Endothelial cell of hepatic sinusoid (primary cell): ENCODE measurements around the gene SOCS1.

Experiments used
- in situ Hi-C: cut with HindIII; loops from 2 replicates; pipeline ENCODE4 v1.10.0; 2017; ENCODE audit warnings: low sequenced_read_pairs

SOCS1 gene

DNA sequence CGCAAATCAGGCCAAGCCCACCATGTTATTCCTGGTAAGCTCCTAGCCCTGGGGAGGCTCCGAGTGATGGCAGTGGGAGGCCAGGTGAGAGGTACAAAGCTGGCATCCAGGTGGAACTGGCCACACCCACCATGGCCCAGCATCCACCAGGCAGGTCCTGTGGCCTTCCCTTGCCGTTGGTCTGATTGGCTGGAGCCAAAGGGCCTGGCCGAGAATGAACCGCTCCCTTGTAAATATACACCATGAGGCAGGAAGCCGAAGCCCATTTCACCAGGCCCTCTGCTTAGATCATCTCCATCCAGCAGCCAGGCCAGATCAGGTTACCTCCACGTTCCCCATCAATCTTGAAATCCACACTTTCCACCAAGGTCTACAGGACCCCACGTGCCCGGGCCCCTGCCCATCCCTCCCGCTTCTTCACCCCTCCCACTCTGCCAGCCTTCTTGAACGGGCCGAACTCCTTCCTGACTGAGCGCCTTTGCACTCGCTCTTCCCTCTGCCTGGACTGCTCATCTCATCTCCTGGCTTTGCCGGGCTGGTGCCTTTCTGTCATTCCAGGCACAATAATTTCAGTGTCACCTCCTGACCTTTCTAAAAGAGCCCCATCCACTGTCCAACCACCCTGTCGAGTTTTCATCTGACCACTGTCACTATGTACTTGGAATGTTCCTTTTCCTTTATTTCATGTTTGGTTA lies 5.8 kb downstream of the SOCS1 start:
- in situ Hi-C loops: loop anchor here (25.0 kb wide), 1 partner anchor 288 kb away; no protein-coding TSS in a partner anchor

DNA sequence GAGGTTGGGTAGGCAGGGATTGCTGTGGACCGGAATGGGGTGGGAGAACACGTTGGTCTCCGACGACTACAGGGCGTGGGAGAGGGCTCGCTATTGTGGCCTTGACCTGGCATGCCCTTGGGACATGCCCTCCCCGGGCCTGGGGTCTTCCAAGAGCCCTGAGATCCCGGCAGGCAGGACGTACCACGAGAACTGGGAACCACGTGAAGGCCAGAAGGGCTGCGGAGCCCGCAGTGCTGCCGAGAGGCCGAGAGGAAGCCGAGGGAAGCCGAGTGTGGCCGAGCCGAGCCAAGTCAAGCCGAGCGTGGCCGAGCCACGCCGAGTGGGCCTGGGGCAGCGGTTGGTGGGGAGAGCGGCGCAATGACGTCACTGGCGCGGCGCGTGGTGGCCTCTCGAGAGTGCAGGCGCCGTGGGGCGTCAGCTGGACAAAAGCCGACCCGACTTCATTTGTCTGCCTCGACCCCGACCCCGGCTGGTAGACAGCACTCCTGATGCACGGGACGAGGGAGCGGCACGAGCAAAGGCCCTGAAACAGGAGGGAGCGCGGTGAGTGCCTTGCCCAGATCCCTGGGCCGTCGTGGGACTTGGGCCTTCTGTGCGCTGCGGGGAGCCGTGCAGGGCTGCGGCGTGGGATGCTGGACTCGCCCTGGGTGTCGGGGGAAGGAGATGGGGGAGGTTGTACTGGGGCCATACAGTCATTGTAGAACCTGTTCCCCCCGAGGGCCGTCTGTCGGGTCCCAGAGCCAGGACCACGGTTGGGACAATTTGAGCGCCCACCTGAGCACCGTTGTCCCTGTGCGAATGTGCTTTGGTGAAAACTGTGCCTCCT lies 6.6 kb downstream of the SOCS1 start:
- in situ Hi-C loops: loop anchor here (25.0 kb wide), 1 partner anchor 287 kb away; no protein-coding TSS in a partner anchor

DNA sequence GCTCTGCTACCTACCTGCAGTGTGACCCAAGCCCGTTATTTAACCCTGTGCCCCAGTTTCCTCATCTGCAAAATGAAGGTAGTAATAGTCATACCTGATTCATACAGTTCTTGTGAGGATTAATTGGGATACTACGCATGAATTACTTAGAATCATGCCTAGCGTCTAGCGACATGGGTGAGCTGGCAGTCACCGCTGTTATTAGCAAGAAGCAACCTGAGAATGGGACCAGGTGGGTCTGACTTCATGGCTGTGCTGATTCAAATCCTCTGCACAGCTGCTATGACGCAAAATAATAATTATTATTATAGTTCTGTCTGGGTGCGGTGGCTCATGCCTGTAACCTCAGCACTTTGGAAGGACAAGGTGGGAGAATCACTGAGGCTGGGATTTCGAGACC lies 7.9 kb downstream of the SOCS1 start:
- in situ Hi-C loops: no loop called here

DNA sequence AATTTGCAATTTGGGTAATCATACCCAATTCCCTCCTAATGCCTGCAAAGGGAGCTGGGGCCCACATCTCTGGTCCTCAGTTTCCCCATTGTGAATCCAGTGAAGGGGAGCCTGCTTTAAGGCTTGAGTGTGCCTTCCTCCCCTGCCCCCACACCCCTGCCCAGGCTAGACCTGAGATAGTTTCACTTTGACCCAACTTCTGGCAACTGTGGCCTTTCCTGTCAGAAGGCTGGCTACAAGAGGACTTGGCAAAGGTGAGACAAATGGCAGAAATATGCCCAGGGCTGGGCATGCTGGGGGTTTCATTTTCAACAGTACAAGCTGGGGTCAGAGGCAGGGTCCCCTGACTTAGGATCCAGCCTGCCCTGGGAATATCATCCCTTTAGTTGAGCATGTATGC lies 10.0 kb downstream of the SOCS1 start:
- in situ Hi-C loops: no loop called here

DNA sequence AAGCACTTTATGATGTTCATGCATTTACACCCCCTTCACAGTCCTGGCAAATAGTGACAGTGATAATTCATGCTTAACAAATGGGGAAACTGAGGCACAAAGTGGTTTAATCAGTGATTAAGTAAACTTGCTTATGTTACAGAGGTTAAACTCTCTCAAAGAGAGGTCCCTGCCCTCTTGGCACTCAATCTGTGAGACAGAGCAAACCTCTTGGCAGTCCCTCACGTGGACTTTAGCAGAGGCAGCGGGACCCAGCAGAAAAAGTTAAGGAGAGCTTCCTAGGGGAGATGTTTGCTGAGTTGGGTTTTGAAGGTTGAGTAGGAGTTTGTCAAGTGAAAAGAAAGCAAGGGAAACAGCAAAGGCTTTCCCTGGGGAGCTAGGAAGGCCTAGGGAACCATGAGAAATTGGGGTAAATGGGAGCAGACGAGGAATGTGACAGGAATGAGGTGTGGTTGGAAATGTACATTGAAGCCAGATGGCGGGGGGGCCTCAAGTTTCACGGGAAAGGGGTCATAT lies 10.7 kb downstream of the SOCS1 start:
- in situ Hi-C loops: no loop called here

DNA sequence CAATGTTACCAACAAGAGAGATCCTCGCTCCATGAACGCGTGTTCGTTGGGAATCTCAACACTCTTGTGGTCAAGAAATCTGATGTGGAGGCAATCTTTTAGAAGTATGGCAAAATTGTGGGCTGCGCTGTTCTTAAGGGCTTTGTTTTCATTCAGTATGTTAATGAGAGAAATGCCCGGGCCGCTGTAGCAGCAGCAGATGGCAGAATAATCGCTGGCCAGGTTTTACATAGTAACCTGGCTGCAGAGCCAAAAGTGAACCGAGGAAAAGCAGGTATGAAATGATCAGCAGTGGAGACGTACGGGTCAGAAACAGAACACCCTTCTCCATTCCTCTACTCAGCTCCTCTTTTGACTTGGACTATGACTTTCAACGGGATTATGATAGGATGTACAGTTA lies 13.3 kb downstream of the SOCS1 start:
- in situ Hi-C loops: no loop called here

DNA sequence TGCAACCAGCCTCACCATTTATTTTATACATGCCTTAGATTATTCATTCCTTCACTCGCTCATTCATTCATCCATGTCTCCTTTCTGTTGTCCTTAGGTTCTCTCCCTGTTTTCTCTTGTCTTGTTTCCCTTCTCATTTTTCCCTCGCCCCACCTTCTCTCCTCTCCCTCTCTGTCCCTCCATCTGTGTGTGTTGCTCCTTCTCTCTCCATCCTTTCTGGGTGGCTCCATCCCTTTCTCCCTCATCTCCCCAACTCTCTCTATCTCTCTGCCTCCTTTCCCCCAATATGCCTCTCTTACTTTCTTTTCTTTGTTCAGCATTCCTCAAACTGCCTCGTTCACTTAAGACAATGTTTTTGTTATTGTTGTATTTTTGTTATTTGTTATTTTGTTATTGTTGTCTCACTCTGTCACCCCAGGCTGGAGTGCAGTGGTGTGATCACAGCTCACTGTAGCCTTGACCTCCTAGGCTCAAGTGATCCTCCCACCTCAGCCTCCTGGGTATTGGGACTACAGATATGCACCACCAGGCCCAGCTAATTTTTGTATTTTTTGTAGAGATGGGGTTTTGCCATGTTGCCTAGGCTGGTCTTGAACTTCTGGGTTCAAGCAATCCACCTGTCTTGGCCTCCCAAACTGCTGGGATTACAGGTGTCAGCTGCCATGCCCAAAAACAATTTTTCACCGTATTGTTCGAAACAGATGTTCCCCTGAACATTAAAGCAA lies 14.4 kb downstream of the SOCS1 start:
- in situ Hi-C loops: no loop called here

DNA sequence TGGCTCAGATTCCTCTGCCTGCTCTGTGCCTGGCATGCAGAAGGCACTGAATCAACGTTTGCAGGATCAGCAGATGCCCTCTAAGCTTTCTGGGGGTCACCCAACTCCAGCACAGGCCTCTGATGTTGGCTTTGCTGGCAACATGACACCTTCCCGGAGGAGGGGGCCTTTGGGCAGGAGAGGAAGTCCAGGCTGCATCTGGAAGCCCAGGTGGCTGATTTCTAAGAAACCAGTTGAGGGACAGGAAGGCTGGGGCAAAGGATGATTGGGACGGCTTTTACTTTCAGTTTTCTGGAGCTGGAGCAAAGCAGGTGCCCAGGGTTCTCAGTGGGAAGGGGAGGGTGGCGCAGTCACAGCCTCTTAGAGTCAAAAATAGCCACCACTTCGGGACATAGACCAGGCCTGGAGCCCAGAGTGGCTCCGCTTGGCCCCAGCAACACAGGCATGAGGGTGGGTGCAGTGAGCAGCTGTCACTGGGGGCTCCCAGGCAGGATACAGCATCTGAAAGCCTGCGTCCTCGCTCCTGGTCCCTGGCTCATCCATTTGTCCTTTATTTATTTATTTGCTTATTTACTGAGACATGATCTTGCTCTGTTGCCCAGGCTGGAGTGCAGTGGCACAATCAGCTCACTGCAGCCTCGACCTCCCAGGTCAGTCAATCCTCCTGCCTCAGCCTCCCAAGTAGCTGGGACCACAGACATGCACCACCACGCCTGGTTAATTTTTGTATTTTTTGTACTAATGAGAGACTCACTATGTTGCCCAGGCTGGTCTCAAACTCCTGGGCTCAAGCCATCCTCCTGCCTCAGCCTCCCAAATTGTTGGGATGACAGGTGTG lies 15.1 kb downstream of the SOCS1 start:
- in situ Hi-C loops: no loop called here

DNA sequence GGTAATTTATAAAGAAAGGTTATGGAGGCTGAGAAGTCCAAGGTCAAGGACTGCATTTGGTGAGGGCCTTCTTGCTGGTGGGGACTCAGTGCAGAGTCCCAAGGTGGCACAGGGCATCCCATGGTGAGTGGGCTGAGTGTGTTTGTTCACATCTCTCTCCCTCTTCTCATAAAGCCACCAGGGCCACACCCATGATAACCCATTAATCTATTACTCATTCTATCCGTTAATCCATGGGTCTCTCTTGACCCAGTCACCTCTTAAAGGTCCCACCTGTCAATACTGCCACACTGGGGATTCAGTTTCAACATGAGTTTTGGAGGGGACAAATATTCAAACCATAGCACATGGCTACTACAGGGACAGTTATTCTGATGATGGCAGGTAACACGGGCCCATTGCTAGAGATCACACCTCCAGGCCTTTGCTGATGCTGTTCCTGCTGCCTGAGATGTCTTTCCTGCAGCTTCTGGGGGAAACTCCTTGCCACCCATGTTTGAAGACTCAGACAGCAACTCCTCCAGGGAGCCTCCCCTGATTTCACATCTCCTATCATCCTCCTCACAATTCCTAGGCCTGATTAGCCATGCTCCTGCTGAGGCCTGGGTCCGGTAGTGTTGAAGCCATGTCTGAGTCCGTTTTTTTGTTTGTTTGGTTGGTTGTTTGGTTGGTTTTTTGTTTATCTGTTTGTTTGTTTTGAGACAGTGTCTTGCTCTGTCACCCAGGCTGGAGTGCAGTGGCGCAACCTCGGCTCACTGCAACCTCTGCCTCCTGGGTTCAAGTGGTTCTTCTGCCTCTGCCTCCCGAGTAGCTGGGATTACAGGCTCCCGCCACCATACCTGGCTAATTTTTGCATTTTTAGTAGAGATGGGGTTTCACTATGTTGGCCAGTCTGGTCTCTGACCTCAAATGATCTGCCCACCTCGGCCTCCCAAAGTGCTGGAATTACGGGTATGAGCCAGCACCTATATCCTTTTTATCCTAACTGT lies 16.1 kb downstream of the SOCS1 start:
- in situ Hi-C loops: loop anchor here (10.0 kb wide), 1 partner anchor 155 kb away; no protein-coding TSS in a partner anchor

DNA sequence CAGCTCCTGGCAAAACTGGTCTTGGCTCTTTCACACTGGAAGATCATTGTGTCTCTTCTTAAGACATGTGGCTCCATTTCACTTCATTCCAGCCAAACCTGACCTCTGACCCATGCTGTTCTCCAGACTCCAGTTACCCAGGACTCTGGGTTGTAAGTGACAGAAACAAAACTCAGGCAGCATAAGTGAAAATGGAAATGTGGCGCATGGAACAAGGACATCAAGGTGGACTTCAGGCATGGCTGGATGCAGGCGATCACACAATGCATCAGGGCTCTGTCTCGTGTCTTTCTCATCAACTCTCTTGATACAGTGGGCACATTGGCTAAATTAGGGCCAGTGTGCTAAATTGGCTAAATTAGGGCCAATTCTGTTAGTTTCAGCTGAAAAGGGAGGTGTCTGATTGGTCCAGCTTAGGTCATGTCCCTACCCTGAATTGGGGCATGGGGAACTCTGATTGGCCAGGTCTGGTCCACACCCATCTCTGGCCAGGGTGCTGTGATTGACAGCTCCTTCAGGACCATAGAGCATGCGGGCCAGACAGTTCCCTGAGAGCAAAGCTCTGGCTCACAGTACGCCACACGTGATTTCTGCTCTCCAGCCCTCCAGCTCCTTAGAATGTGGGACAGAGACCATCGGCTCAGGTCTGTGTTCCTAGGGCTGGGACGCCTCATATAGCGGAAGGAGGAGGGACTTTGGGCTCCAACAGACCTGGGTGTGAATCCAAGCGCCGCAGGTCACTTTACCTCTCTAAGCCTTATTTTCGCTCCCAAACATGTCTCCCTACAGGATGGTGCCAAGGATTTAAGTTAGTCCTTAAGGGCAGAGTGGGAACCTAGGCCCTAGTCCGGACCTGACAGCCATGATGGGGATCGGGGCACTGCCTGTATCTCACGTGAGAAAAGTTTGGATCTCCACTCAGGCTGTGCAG lies 17.5 kb downstream of the SOCS1 start:
- in situ Hi-C loops: loop anchor here (10.0 kb wide), 1 partner anchor 154 kb away; no protein-coding TSS in a partner anchor

DNA sequence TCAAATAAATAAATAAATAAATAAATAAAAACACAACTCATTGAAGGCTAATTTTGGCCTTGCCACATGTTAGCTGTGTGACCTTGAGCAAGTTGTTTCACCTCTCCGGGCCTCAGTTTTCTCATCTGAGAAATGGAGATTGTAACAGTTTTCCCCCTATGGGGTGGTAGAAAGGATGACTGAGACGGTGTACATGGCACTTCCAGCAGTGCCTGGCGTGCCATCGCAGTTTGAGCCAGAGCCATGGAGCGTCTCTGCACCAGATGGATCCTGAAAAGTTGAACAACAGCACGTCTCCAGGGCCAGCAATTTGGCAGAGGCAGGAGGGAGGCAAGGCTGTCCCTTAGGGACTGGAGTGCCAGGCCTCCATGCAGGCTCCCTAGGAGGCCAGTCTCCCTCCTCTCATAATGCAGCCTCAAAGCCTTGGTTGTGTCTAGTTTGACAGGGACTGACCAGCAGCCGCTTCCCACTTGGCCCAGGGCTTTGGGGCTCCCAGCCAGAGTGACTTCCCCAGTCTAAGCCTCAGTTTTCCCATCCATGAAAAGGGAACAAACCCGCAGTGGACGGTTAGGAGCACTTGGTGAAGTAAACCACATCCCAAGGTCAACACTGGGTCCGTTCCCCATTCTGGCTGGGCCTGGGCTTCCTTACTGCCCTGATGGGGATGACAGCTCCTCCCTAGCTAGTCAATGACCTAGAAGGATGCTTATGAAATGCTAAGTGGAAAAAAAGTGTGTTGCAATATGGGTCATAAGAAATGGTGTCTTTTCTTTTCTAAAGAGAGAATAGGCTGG lies 19.3 kb downstream of the SOCS1 start:
- in situ Hi-C loops: loop anchor here (10.0 kb wide), 1 partner anchor 152 kb away; no protein-coding TSS in a partner anchor

DNA sequence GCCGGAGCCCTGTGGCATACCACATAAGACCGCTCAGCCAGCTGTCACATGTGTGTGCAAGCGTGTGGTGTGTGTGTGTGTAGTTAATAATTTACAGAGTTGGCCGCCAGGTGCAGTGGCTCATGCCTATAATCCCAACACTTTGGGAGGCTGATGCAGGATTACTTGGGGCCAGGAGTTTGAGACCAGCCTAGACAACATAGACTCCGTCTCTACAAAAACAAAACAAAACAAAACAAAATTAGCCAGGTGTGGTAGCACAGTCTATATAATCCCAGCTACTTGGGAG lies 20.4 kb downstream of the SOCS1 start:
- in situ Hi-C loops: loop anchor here (10.0 kb wide), 1 partner anchor 151 kb away; no protein-coding TSS in a partner anchor

DNA sequence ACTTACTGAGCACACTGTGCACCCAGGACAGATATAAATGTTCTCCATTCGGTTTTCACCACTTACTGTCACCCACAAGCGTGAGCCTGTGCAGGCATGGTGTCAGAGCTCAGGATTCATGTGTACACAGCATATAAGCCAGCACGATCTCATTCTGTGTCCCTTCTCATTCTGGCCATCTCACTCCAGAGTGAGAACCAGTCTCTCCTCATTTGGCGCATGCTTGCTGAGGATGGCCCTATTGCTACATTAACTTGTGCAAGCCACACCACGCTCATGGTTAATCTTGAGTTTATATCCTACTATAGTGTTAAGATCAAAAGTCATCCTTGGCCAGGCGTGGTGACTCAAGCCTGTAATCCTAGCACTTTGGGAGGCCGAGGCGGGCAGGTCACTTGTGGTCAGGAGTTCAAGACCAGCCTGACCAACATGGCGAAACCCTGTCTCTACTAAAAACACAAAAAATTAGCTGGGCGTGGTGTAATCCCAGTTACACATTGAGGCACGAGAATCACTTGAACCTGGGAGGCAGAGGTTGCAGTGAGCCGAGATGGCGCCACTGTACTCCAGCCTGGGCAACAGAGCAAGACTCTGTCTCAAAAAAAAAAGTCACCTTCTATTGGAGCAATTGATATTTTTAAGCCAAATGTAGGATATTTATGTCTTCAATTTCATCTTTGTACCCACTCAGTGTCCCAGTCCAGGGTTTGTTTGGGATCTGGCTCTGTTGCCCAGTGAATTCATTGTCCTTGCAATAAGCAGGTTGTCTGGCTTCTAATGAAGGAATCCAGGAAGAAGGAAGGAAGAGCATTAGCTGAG lies 20.9 kb downstream of the SOCS1 start:
- in situ Hi-C loops: loop anchor here (10.0 kb wide), 1 partner anchor 150 kb away; no protein-coding TSS in a partner anchor

DNA sequence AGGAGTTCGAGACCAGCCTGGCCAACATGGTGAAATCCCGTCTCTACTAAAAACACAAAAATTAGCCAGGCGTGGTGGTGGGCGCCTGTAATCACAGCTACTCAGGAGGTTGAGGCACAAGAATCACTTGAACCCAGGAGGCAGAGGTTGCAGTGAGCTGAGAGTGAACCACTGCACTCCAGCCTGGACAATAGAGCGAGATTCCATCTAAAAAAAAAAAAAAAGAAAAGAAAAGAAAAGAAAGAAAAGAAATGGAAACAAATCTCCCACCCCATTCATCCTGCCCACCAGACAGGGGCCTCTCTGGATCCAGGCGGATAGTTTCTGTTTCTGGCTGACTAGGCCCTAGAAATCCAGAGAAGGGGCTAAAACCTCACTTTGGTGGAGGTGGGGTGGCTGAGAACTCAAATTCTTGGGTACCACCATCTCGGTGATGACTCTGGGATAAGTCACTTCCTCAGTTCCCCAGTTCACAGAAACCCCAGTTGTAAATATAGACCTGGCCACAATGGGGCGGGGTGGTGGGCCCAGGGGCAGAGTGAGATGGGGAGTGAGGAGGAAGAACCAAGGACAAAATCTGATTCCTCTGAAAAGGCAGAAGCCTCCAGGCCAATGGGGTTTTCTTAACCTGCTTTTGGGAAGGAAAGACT lies 22.2 kb downstream of the SOCS1 start:
- in situ Hi-C loops: loop anchor here (10.0 kb wide), 1 partner anchor 149 kb away; no protein-coding TSS in a partner anchor

DNA sequence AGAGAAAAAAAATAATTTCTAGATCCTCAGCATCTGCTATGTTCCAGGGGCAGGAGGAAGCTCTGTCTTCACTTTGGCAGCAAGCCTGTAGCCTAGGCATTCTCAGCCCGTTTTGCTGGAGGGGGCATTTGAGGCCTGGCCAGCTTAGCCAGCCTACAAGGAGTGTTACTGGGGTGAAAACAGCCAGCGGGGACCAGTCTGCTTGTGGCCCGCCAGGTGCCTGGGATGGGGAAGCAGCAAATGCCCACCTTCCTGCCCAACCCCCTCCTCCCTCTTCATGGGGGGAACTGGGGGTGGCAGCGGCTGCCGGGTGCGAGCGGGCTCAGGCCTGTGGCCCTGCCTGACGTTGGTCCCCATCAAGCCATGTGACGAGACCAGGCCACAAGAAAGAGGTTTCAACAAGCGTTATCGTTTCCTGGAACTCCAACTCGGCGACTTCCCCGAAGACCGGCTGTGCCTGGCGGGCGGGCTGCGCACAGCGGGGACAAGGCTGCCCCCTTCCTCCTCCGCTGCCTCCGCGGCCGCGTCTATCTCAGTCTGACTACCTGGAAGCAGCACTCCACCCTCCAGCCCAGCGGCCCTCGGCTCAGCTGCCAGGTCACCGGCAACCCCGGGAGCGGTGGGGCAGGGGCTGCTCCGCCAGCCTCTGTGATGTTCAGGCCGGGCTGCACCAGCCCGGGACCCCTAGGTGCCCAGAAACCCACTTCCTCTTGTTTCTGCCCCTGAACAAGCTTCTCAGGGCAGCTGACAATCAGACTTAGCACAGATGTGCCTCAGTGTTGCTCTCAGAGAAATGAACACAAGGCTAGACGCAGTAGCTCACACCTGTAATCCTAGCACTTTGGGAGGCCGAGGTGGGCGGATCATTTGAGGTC lies 22.9 kb downstream of the SOCS1 start:
- in situ Hi-C loops: loop anchor here (10.0 kb wide), 1 partner anchor 148 kb away; no protein-coding TSS in a partner anchor
